8988T (cell line): ENCODE results near the gene ZNF814.
"Not testable (repeated sequence)": the region's sequence is repeated elsewhere in the genome, so short reads cannot be mapped to it uniquely, and the experiment has no call there.

ENCODE experiments used
- DNase-seq: peaks from one replicate; pipeline ENCODE4 v3.0.0; 2011

The ZNF814 gene

DNA sequence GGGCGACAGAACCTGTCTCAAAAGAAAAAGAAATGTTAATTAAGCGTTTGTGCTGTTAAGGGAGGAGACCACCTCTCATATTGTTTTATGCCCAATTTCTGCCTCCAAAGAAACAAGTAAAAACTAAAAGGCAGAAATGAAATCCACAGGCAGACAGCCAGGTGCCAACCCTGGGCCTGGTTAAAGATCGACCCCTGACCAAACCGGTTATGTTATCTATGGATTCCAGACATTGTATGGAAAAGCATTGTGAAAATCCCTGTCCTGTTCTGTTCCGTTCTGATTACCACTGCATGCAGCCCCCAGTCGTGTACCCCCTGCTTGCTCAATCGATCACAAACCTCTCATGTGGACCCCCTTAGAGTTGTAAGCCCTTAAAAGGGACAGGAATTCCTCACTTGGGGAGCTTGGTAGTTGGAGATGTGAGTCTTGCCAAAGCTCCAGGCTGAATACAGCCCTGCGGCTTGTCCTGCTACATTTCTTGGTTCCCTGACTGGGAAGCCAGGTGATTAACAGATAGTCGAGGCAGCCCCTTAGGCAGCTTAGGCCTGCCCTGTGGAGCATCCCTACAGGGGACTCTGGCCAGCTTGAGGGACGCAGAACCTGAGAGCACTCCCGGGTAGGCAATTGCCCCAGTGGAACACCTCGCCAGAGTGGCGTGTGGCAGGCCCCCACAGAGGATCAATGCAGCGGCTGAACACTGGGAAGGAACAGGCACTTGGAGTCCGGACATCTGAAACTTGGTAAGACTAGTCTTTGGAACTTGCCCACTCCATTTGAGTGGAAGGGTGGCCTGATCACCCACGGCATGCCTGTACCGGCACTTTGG lies 73.4 kb downstream of the ZNF814 start:
- DNase-seq: no peak

DNA sequence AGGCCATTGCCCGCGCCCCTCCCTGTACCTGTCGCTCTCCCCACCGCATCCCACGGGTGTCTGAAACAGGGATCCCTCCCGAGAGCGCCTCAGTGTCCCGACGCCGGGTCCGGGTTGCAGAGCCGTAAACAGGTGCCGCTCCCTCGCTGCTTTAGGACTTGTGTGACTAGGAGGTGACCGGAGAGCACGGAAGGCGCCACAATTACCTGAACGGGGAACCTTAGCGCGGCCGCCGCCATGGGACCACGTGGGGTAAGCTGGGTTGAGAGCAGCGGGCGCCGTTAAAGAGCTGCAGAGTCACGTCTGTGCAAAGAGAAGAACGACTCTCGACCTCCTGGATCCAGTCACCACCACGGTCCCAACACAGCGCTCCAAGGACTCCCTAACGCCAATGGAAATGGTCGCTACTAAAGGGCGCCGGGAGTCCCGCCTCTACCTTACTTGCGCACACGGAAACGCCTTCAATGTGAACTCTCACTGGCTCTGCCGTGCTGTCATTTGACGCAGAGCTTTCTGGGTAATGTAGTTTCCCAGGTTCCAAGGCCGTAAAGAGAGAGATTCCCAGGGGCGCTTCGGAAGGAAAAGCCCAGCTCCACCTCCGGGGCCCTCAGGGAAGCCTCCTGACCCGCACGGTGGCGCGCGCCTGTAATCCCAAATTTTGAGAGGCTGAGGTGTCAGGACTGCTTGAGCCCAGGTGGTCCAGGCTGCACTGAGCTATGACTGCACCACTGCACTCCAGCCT lies 74.2 kb downstream of the ZNF814 start, which contains the start of gene ZNF552:
Gene ZNF552 (minus strand): TSS at position 409 of the 742 bp plus-strand sequence. CDS start 170 bp downstream, at position 239.
- peak; percentile 62 for DNase-seq

DNA sequence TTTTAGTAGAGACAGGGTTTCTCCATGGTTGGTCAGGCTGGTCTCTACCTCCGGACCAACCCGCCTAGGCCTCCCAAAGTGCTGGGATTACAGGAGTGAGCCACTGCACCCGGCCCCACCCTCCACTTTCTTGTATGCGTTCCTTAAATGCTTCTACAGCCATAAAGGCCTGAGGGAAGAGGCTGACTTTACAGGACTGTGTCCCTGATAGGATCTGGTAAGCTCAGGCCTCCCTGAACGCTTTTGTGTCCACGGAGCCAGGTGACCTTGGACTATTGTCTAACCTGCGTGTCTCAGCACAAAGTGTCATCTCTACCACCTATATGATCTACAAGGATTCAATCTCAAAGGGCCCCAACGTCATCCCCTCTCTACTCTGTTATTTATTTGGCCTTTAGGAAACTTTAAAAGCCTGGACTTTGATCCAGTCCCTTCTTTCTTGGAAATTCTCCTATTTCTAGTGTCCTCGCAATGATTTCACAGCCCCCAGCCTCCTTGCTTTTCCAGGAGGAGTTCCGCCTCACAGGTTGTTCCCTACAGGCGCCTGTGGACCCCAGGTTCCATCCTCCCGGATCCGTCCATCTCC lies 74.8 kb downstream of the ZNF814 start:
- no peak for DNase-seq

DNA sequence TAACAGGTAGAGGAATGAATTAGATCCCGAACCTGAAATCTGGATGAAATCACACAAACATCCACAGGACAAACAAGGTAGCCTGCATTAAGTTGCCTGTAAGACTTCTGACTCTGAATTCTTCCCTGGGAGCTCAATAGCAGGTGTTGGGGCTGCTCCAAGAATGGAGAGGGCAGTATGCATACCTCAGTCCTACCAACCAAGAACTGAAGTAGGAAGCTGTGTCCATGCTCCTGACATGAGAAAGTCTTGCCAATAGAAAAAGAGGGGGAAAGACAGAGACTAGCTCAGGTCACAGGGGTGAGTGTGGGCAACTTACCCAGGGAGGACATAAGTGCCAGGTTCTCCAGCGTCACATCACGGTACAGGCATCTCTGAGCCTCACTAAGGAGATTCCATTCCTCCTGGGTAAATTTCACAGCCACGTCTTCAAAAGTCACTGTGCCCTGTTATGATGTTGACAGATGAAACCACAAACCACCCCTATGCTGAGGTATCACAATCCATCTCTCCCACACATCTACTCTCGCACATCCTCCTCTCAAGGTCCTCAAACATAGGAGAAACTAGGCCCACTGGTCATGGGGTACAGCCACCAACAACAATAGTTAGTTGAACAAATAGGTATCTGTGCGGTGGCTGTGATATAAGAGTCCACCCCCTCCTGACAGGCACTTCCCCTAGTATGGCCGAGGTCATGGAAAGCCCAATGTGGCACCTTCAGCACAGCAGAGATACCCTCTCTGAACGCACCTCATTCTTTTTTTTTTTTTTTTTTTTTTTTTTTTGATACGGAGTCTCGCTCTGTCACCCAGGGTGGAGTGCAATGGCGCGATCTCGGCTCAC lies 75.6 kb downstream of the ZNF814 start:
- not testable (repeated sequence) for DNase-seq

DNA sequence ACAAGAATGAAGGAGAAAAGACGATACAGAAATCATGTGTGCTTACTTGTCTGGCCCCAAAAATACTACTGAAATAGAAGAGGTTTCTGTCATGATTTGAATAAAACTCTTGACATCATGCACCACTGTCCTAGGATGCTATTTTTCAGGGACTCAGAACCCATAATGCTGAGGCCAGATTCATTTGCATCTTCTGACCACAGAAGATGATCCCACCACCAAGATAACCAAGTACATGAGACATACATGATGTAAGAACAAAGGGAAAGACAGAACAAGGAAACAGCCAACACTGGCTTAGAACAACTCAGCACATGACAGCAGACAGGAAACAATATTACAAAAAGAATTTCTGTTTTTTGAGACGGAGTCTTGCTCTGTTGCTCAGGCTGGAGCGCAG lies 76.6 kb downstream of the ZNF814 start:
- no peak for DNase-seq

DNA sequence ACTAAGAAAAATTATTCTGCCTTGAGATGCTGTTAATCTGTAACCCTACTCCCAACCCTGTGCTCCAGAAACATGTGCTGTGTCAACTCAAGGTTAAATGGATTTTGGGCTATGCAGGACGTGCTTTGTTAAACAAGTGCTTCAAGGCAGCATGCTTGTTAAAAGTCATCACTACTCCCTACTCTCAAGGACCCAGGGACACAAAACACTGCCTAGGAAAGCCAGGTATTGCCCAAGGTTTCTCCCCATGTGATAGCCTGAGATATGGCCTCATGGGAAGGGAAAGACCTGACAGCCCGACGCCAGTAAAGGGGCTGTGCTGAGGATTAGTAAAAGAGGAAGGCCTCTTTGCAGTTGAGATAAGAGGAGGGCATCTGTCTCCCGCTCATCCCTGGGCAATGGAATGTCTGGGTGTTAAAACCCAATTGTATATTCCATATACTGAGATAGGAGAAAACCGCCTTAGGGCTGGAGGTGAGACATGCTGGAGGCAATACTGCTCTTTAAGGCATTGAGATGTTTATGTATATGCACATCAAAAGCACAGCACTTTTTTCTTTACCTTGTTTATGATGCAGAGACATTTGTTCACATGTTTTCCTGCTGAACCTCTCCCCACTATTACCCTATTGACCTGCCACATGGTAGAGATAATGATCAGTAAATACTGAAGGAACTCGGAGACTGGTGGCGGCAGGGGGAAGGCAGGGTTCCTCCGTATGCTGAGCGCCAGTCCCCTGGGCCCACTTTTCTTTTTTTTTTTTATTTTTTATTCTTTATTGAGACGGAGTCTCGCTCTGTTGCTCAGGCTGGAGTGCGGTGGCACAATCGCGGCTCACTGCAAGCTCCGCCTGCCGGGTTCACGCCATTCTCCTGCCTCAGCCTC lies 78.2 kb downstream of the ZNF814 start:
- not testable (repeated sequence) for DNase-seq

DNA sequence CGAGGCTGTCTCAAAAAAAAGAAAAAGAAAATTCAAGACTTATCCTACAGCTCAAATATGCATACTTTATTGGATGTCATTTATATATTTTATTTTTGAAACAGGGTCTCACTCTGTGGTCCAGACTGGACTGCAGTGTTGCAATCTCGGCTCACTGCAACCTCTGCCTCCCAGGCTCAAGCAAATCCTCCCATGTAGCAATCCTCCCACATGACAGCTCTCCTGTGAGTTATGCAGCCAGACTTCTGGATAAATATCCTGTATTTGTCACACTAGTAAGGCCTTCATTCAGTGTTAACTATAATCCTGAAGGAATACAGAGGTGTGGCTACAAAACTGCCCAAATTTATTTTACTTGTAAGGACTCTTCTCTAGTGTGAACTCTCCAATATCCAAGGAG lies 81.3 kb downstream of the ZNF814 start:
- DNase-seq: no peak

DNA sequence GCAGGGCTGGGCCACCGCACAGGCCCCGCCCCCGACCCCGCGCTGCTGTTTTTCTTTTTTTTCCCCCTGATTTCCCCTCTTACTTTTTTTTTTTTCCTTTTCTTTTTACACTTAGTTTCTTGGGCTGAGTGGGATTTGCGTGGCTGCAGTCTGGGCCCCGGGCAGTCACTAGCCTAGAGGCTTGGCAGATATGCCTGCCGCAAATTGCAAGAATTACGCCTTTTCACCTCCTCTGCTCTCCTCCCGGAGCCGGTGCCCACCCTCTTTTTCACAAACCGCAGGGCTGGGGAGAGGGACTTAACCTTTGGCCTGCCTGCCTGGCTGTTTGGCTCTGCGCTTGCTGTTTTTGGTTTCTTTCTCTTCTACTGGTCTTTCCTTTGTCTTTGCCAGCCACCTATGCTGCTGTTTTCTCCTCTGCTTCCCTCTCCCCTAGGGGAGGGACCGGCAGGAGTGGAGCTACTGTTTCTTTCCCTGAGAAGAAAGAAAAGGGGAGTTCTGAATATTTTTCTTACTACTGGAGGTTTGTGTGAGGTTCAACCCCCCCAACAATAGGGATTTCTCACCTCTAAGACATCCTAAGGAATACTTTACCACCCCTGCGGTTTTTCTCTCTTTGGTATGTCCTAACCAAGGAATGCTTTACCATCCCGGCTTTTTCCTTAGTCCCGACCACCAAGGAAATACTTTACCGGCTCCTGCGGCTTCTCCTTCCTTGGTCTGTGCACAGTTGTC lies 85.1 kb downstream of the ZNF814 start:
- DNase-seq: no peak

DNA sequence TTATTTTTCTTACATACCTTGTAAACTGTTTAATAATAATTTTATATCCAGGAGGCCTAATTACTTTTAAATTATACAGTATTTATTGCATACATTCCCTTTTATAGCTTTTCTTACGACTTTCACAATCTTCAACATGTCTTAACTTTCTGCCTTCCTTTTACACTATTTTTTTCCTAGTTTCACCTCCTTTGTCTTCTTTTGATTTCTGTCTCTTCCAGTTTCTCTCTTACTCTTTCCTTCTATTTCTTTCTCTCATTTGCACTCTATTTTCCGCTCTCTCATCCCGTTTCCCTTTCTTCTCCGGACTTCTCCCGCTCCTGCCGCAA lies 85.6 kb downstream of the ZNF814 start:
- DNase-seq: no peak

DNA sequence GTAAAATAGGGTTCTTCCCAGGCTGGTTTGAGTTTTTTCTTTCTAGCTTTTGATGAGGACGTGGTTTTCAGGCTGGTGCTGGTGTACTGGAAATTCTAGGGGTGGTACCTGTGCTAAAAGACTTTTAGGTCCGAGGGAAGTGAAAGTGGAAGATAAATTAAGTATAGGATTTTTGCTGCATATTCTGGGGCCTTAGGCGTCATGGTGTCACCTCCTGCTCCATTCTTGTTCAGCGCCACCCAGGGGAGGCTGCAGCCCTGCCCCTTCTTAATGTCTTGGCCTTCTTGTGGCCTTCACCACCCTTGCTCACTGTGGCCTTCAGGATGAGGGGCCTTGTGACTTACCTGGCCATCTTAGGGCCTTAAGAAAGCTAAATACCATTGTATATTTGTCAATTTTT lies 86.6 kb downstream of the ZNF814 start:
- no peak for DNase-seq

DNA sequence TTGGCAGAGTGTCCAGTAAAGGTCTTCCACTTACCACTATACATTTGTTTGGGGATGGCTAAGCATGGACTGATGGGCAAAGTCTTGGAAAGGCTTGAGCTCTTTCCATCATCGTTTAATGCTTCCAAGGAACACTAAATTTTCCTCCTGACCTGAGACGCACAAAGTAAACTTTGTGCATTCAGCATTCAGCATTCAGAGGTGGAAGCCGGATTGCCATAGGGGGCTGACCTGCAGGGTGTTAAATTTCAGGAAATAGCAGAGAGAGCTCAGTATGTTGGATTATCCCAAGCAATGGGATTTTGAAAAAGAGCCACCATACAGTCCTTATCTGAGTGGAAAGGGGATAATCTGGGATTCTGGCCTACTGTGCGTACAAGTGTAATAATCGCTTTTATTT lies 88.1 kb downstream of the ZNF814 start:
- DNase-seq: no peak
